ENCODE results near the gene LRRC73. TPM values are rescaled to one million over a fixed set of nuclear protein-coding genes. Genes with fewer than 3 reads are reported as not detected.

LRRC73 gene
- total RNA-seq, 1 experiment from 2014 or later, result 1.4 TPM

DNA sequence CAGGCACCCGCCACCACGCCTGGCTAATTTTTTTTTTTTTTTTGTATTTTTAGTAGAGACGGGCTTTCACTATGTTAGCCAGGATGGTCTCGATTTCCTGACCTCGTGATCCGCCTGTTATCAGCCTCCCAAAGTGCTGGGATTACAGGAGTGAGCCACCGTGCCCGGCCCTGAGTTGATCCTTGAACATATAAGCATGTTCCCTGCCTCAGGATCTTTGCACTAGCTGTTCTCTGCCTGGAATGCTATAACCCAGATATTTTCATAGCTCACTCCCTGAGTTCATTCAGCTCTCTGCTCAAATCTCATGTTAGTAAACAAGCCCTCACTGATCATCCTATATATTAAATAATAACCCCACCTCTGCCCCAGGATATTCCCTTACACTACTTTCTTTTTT is 45.8 kb downstream of the LRRC73 start:
- no peak overlapping the region for H3K27ac Mint-ChIP-seq
- ATAC-seq (no peak), DNase-seq (ENCODE audit: low spot score) (no peak)
- CTCF ChIA-PET, result interaction anchor here (0.7 to 1.0 kb wide), 3 partner anchors 29 to 157 kb away, joined by 3 read pairs; no protein-coding TSS in a partner anchor
- H3K4me3 Mint-ChIP-seq, result no peak overlapping the region
- peaks cover 8% of the 10 kb centered on the region for H3K4me1 Mint-ChIP-seq
- POLR2A ChIA-PET, result interaction anchor here (0.6 kb wide), 1 partner anchor 184 kb away, joined by 4 read pairs; no protein-coding TSS in a partner anchor
- H3K9me3 Mint-ChIP-seq, result no peaks in the 10 kb centered on the region
- no peaks in the 10 kb centered on the region for H3K36me3 Mint-ChIP-seq
- H3K27me3 Mint-ChIP-seq (ENCODE audit: low read depth), result peaks cover 23% of the 10 kb centered on the region
- TF ChIP-seq TCF7 (CRISPR knock-in tag; IDR thresholded peaks at IDR 0.05; ENCODE audit: low read depth), result no peak
- TF ChIP-seq ZNF232 (CRISPR knock-in tag; IDR thresholded peaks at IDR 0.05), result no peak
- TF ChIP-seq, protein P1, sequence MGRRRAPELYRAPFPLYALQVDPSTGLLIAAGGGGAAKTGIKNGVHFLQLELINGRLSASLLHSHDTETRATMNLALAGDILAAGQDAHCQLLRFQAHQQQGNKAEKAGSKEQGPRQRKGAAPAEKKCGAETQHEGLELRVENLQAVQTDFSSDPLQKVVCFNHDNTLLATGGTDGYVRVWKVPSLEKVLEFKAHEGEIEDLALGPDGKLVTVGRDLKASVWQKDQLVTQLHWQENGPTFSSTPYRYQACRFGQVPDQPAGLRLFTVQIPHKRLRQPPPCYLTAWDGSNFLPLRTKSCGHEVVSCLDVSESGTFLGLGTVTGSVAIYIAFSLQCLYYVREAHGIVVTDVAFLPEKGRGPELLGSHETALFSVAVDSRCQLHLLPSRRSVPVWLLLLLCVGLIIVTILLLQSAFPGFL (CRISPR knock-in tag; IDR thresholded peaks at IDR 0.05; ENCODE audit: borderline replicate concordance), result no peak
- TF ChIP-seq RORB (CRISPR knock-in tag; IDR thresholded peaks at IDR 0.05), result no peak
- TF ChIP-seq GABPB1 (CRISPR knock-in tag; IDR thresholded peaks at IDR 0.05), result no peak
- TF ChIP-seq, protein P2, sequence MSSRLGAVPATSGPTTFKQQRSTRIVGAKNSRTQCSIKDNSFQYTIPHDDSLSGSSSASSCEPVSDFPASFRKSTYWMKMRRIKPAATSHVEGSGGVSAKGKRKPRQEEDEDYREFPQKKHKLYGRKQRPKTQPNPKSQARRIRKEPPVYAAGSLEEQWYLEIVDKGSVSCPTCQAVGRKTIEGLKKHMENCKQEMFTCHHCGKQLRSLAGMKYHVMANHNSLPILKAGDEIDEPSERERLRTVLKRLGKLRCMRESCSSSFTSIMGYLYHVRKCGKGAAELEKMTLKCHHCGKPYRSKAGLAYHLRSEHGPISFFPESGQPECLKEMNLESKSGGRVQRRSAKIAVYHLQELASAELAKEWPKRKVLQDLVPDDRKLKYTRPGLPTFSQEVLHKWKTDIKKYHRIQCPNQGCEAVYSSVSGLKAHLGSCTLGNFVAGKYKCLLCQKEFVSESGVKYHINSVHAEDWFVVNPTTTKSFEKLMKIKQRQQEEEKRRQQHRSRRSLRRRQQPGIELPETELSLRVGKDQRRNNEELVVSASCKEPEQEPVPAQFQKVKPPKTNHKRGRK (CRISPR knock-in tag; IDR thresholded peaks at IDR 0.05; ENCODE audit: borderline replicate concordance), result no peak
- TF ChIP-seq OVOL2 (CRISPR knock-in tag; IDR thresholded peaks at IDR 0.05; ENCODE audit: borderline replicate concordance), result no peak
- no peak for TF ChIP-seq CREM (CRISPR knock-in tag; IDR thresholded peaks at IDR 0.05)
- TF ChIP-seq KAT7 (CRISPR knock-in tag; IDR thresholded peaks at IDR 0.05; ENCODE audit: borderline replicate concordance), result no peak
- TF ChIP-seq SOX15 (CRISPR knock-in tag; IDR thresholded peaks at IDR 0.05), result no peak
- no peak for TF ChIP-seq SMAD3 (CRISPR knock-in tag; IDR thresholded peaks at IDR 0.05; ENCODE audit: borderline replicate concordance)
- no peak for TF ChIP-seq TP53 (CRISPR knock-in tag; IDR thresholded peaks at IDR 0.05)
- TF ChIP-seq, protein P3, sequence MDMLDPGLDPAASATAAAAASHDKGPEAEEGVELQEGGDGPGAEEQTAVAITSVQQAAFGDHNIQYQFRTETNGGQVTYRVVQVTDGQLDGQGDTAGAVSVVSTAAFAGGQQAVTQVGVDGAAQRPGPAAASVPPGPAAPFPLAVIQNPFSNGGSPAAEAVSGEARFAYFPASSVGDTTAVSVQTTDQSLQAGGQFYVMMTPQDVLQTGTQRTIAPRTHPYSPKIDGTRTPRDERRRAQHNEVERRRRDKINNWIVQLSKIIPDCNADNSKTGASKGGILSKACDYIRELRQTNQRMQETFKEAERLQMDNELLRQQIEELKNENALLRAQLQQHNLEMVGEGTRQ (CRISPR knock-in tag; IDR thresholded peaks at IDR 0.05), result no peak
- no peak for TF ChIP-seq ZNF219 (CRISPR knock-in tag; IDR thresholded peaks at IDR 0.05; ENCODE audit: borderline replicate concordance)

DNA sequence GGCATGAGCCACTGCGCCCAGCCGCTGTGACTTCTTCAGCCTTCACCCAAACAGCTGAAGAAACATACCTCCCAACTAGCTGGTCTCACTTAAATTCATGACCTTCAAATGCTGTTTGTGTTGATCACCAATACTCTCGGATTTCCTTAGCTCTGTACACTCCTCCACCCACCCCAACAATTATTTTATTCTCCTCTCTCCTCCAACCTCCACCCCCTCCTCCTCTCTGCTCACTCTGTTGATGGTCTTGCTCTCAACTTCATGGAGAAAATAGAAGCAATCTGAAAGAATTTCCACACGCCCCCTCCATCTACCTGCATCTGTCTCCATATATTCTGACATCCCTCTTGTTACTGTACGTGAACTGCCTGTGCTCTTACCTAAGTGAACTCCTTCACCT is 48.2 kb downstream of the LRRC73 start:
- DNase-seq (ENCODE audit: low spot score) (no peak), ATAC-seq (no peak)
- ChIA-PET CTCF (interaction anchor here (1.8 kb wide), 1 partner anchor 45 kb away, joined by 4 read pairs; no protein-coding TSS in a partner anchor), POLR2A (no interaction called here)
- H3K36me3 Mint-ChIP-seq, result no peaks in the 10 kb centered on the region
- H3K27me3 Mint-ChIP-seq (ENCODE audit: low read depth), result peaks cover 31% of the 10 kb centered on the region
- peak overlapping the region; percentile 30; the same call in 1 of the 2 replicates for H3K27ac Mint-ChIP-seq
- H3K4me3 Mint-ChIP-seq, result no peak overlapping the region
- no peaks in the 10 kb centered on the region for H3K9me3 Mint-ChIP-seq
- peaks cover 3% of the 10 kb centered on the region for H3K4me1 Mint-ChIP-seq
- TF ChIP-seq SMAD3 (CRISPR knock-in tag; IDR thresholded peaks at IDR 0.05; ENCODE audit: borderline replicate concordance) (no peak), NFYB (CRISPR knock-in tag; conservative IDR thresholded peaks at IDR 0.05; ENCODE audit: low read depth) (no peak), SMAD4 (CRISPR knock-in tag; IDR thresholded peaks at IDR 0.05) (no peak), TEAD4 (CRISPR knock-in tag; IDR thresholded peaks at IDR 0.05) (no peak), RORB (CRISPR knock-in tag; IDR thresholded peaks at IDR 0.05) (no peak), ZNF263 (CRISPR knock-in tag; IDR thresholded peaks at IDR 0.05; ENCODE audit: low read depth) (no peak), SP1 (CRISPR knock-in tag; conservative IDR thresholded peaks at IDR 0.05) (no peak), TEAD1 (CRISPR knock-in tag; IDR thresholded peaks at IDR 0.05) (no peak), GABPB1 (CRISPR knock-in tag; IDR thresholded peaks at IDR 0.05) (no peak), RELA (CRISPR knock-in tag; IDR thresholded peaks at IDR 0.05; ENCODE audit: borderline replicate concordance) (no peak), JAZF1 (CRISPR knock-in tag; IDR thresholded peaks at IDR 0.05) (no peak), CREM (CRISPR knock-in tag; IDR thresholded peaks at IDR 0.05) (no peak), ATF1 (CRISPR knock-in tag; IDR thresholded peaks at IDR 0.05) (no peak)
- TF ChIP-seq, protein P4, sequence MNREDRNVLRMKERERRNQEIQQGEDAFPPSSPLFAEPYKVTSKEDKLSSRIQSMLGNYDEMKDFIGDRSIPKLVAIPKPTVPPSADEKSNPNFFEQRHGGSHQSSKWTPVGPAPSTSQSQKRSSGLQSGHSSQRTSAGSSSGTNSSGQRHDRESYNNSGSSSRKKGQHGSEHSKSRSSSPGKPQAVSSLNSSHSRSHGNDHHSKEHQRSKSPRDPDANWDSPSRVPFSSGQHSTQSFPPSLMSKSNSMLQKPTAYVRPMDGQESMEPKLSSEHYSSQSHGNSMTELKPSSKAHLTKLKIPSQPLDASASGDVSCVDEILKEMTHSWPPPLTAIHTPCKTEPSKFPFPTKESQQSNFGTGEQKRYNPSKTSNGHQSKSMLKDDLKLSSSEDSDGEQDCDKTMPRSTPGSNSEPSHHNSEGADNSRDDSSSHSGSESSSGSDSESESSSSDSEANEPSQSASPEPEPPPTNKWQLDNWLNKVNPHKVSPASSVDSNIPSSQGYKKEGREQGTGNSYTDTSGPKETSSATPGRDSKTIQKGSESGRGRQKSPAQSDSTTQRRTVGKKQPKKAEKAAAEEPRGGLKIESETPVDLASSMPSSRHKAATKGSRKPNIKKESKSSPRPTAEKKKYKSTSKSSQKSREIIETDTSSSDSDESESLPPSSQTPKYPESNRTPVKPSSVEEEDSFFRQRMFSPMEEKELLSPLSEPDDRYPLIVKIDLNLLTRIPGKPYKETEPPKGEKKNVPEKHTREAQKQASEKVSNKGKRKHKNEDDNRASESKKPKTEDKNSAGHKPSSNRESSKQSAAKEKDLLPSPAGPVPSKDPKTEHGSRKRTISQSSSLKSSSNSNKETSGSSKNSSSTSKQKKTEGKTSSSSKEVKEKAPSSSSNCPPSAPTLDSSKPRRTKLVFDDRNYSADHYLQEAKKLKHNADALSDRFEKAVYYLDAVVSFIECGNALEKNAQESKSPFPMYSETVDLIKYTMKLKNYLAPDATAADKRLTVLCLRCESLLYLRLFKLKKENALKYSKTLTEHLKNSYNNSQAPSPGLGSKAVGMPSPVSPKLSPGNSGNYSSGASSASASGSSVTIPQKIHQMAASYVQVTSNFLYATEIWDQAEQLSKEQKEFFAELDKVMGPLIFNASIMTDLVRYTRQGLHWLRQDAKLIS (CRISPR knock-in tag; IDR thresholded peaks at IDR 0.05; ENCODE audit: borderline replicate concordance), result no peak
- TF ChIP-seq, protein P5, sequence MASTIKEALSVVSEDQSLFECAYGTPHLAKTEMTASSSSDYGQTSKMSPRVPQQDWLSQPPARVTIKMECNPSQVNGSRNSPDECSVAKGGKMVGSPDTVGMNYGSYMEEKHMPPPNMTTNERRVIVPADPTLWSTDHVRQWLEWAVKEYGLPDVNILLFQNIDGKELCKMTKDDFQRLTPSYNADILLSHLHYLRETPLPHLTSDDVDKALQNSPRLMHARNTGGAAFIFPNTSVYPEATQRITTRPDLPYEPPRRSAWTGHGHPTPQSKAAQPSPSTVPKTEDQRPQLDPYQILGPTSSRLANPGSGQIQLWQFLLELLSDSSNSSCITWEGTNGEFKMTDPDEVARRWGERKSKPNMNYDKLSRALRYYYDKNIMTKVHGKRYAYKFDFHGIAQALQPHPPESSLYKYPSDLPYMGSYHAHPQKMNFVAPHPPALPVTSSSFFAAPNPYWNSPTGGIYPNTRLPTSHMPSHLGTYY (CRISPR knock-in tag; IDR thresholded peaks at IDR 0.05), result no peak
- TF ChIP-seq, protein P6, sequence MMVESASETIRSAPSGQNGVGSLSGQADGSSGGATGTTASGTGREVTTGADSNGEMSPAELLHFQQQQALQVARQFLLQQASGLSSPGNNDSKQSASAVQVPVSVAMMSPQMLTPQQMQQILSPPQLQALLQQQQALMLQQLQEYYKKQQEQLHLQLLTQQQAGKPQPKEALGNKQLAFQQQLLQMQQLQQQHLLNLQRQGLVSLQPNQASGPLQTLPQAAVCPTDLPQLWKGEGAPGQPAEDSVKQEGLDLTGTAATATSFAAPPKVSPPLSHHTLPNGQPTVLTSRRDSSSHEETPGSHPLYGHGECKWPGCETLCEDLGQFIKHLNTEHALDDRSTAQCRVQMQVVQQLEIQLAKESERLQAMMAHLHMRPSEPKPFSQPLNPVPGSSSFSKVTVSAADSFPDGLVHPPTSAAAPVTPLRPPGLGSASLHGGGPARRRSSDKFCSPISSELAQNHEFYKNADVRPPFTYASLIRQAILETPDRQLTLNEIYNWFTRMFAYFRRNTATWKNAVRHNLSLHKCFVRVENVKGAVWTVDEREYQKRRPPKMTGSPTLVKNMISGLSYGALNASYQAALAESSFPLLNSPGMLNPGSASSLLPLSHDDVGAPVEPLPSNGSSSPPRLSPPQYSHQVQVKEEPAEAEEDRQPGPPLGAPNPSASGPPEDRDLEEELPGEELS (CRISPR knock-in tag; IDR thresholded peaks at IDR 0.05), result no peak
